HepG2 (cell line): ENCODE data around the gene ZNF74. TPM values are rescaled to one million over a fixed set of nuclear protein-coding genes. Genes with fewer than 3 reads are reported as not detected.
"Not testable (repeated sequence)": the region's sequence is repeated elsewhere in the genome, so short reads cannot be mapped to it uniquely, and the experiment has no call there.

Source experiments
- ATAC-seq: fragments of 200-7000 bp; cut with Tn5 transposase; 3 replicates; pipeline ENCODE4 v1.9.1; 2020; ENCODE audit warnings: mild to moderate bottlenecking, moderate library complexity
- BruUV-seq: library from RNA; stranded (reverse); fragments of 400-500 nt; replicated peaks from 2 replicates; lab custom pipeline; 2021; lab: Mats Ljungman, UMichigan
- CTCF ChIA-PET: fragments of 300-600 bp; formaldehyde crosslinking; extraction: SDS; loops from one replicate; lab custom pipeline; 2021; ENCODE audit warnings: low total read pairs, inconsistent platforms, low intra/inter-chr PET ratio; lab: Yijun Ruan, JAX
- POLR2A ChIA-PET: fragments of 350-600 bp; sonication (Branson Sonifier 250); formaldehyde crosslinking; loops from one replicate; lab custom pipeline; 2020; ENCODE audit warnings: antibody characterized with exemption, inconsistent platforms; lab: Yijun Ruan, JAX
- DNase-seq: peaks from one replicate; pipeline ENCODE4 v3.0.0-alpha.2; 2015; ENCODE audit warnings: low spot score
- FAIRE-seq: peaks from 3 replicates; lab custom pipeline; 2011; peaks lifted over from hg19 to GRCh38; lab: Jason Lieb, UNC
- H2AFZ ChIP-seq: one replicate; pipeline ENCODE4 v1.6.1; 2011; ENCODE audit warnings: low read length, inconsistent platforms
- H3K27ac ChIP-seq: fragments of 300-600 bp; 3 replicates; pipeline ENCODE4 v1.8.0; 2011; ENCODE audit warnings: mixed run types, mild to moderate bottlenecking, mixed read lengths, low read length, inconsistent platforms; ENCODE audit not compliant: insufficient read depth; ENCODE audit errors: extremely low read length
- H3K27me3 ChIP-seq, 2 experiments: fragments of 200-600 bp in 1 of 2; 2 replicates in 1 of 2; 3 replicates in 1 of 2; pipeline versions ENCODE4 v1.6.0 to v1.8.0; 2011; ENCODE audit warnings: low read length in 2 of 2, mild to moderate bottlenecking in 2 of 2, moderate library complexity in 2 of 2, inconsistent platforms in 1 of 2; ENCODE audit not compliant: insufficient read depth in 2 of 2, control insufficient read depth in 1 of 2
- H3K36me3 ChIP-seq, 2 experiments: fragments of 200-600 bp in 1 of 2; replicated peaks in 1 of 2; 2 replicates in 1 of 2; 3 replicates in 1 of 2; pipeline versions ENCODE4 v1.5.1 to v1.8.0; 2011; ENCODE audit warnings: low read length in 2 of 2, inconsistent platforms in 1 of 2; ENCODE audit not compliant: insufficient read depth in 2 of 2, control insufficient read depth in 1 of 2
- H3K4me1 ChIP-seq: 2 replicates; pipeline ENCODE4 v1.5.1; 2012; ENCODE audit warnings: low read length, inconsistent platforms; ENCODE audit not compliant: insufficient read depth
- H3K4me2 ChIP-seq: 2 replicates; pipeline ENCODE4 v1.6.0; 2011; ENCODE audit warnings: low read depth, low read length, inconsistent platforms
- H3K4me3 ChIP-seq, 3 experiments: fragments of 200-600 bp in 1 of 3; sonication (generic), shearing (Covaris generic) in 1 of 3; replicated peaks in 1 of 3; 2 replicates each; pipeline ENCODE4 v1.5.1; 2011 to 2016; ENCODE audit warnings: low read length in 3 of 3, inconsistent platforms in 2 of 3, low read depth in 2 of 3, mild to moderate bottlenecking in 2 of 3, control low read depth in 1 of 3, mixed read lengths in 1 of 3; ENCODE audit not compliant: insufficient read depth in 1 of 3
- H3K79me2 ChIP-seq: one replicate; pipeline ENCODE4 v1.6.1; 2011; ENCODE audit warnings: low read length, inconsistent platforms; ENCODE audit not compliant: insufficient read depth
- H3K9ac ChIP-seq: 2 replicates; pipeline ENCODE4 v1.6.0; 2011; ENCODE audit warnings: mild to moderate bottlenecking, low read depth, low read length, inconsistent platforms; ENCODE audit not compliant: insufficient read depth
- H3K9me3 ChIP-seq: 2 replicates; pipeline ENCODE4 v1.5.1; 2012; ENCODE audit warnings: mild to moderate bottlenecking, low read length
- H4K20me1 ChIP-seq: 2 replicates; pipeline ENCODE4 v1.6.0; 2011; ENCODE audit warnings: inconsistent platforms, mild to moderate bottlenecking, low read length, moderate library complexity; ENCODE audit not compliant: insufficient read depth
- WGBS: methylation state at CpG from one replicate; pipeline ENCODE4 v1.1.6; 2017; ENCODE audit warnings: low lambda C conversion rate; 5-methylcytosine and 5-hydroxymethylcytosine counted together
- in situ Hi-C: cut with HindIII; loops from 2 replicates; pipeline ENCODE4 v1.10.0; 2017; ENCODE audit warnings: low pct_unique_long_range_greater_than_20kb; ENCODE audit not compliant: extremely low pct_ligation_motif_present
- intact Hi-C: fragments of 100-400 bp; cut with micrococcal nuclease; formaldehyde crosslinking; loops from one replicate; pipeline ENCODE4 v1.10.0; 2022; ENCODE audit not compliant: unreplicated experiment
- polyA plus RNA-seq, 8 experiments: library from polyadenylated mRNA; depleted of rRNA in 3 of 8; stranded (reverse) in 7 of 8; unstranded in 1 of 8; fragments of >200 nt; fragmentation: Illumina TruSeq in 4 of 8; extraction: Trizol in 4 of 8; gene quantifications; 2 replicates each; pipeline versions ENCODE4 v1.2.1 to v1.2.3, GENCODE V29; 2011 to 2016; ENCODE audit warnings: low read depth in 4 of 8, missing spikeins in 1 of 8, mixed read lengths in 1 of 8; ENCODE audit not compliant: insufficient read depth in 1 of 8
- total RNA-seq, 5 experiments: library from RNA; depleted of rRNA; stranded (reverse); fragments of >200 nt; fragmentation: Illumina TruSeq; extraction: Trizol; gene quantifications; 2 replicates each; pipeline ENCODE4 v1.2.3, GENCODE V29; 2016; ENCODE audit warnings: low read depth in 1 of 5

Gene ZNF74
- total and polyA plus RNA-seq, 2 of the 13 experiments (the other 11 are each of a cell fraction or from before 2014, with no cell fraction given) = 6.3 to 9.1 TPM

- BruUV-seq, FAIRE-seq, H2AFZ ChIP-seq, CTCF ChIA-PET, H3K27ac ChIP-seq, DNase-seq, intact Hi-C loops, H3K9ac ChIP-seq, H4K20me1 ChIP-seq, POLR2A ChIA-PET, ATAC-seq, H3K4me3 ChIP-seq, H3K4me2 ChIP-seq, H3K36me3 ChIP-seq, H3K4me1 ChIP-seq, H3K9me3 ChIP-seq, H3K79me2 ChIP-seq, H3K27me3 ChIP-seq, in situ Hi-C loops: not testable (repeated sequence)
- WGBS = 93% methylated on average over 55 of the region's 70 CpGs
Observed at GRCh38 chr22:20357967-20358366, 36.0 kb upstream of the ZNF74 start.

GRCh38 chr22:20358503-20359239 lies 35.3 kb upstream of the ZNF74 start:
- WGBS = 92% methylated on average over 35 of the region's 103 CpGs
- H2AFZ ChIP-seq, H3K4me2 ChIP-seq, BruUV-seq, H3K27me3 ChIP-seq, CTCF ChIA-PET, H3K9me3 ChIP-seq, POLR2A ChIA-PET, H3K27ac ChIP-seq, H3K9ac ChIP-seq, in situ Hi-C loops, H3K79me2 ChIP-seq, ATAC-seq, H3K36me3 ChIP-seq, H4K20me1 ChIP-seq, H3K4me3 ChIP-seq, DNase-seq, intact Hi-C loops, FAIRE-seq, H3K4me1 ChIP-seq: not testable (repeated sequence)

GRCh38 chr22:20360261-20360660 lies 33.7 kb upstream of the ZNF74 start:
- H3K27me3 ChIP-seq, BruUV-seq, ATAC-seq, FAIRE-seq, CTCF ChIA-PET, H4K20me1 ChIP-seq, H3K27ac ChIP-seq, DNase-seq, H3K4me3 ChIP-seq, in situ Hi-C loops, H3K9me3 ChIP-seq, H3K79me2 ChIP-seq, H2AFZ ChIP-seq, POLR2A ChIA-PET, H3K4me1 ChIP-seq, H3K4me2 ChIP-seq, intact Hi-C loops, H3K9ac ChIP-seq, H3K36me3 ChIP-seq: not testable (repeated sequence)
- 92% methylated on average over 60 of the region's 60 CpGs for WGBS

GRCh38 chr22:20360866-20361751 lies 32.8 kb upstream of the ZNF74 start:
- 95% methylated on average over 135 of the region's 145 CpGs for WGBS
- H3K4me1 ChIP-seq, H3K79me2 ChIP-seq, H4K20me1 ChIP-seq, in situ Hi-C loops, H3K9ac ChIP-seq, FAIRE-seq, H3K27me3 ChIP-seq, POLR2A ChIA-PET, H3K4me3 ChIP-seq, H3K4me2 ChIP-seq, H3K36me3 ChIP-seq, ATAC-seq, H2AFZ ChIP-seq, CTCF ChIA-PET, H3K9me3 ChIP-seq, DNase-seq, H3K27ac ChIP-seq, BruUV-seq, intact Hi-C loops: not testable (repeated sequence)
